ENCODE data around the gene HTRA1.

- TF ChIP-seq CTCF (IDR thresholded peaks at IDR 0.05 in 2 of 3, conservative IDR thresholded peaks at IDR 0.05 in 1 of 3; ENCODE audit: borderline replicate concordance in 1 of 3, insufficient read depth in 1 of 3, low read depth in 2 of 3, low read length in 2 of 3) (no peak), POLR2AphosphoS5 (IDR thresholded peaks at IDR 0.05; ENCODE audit: low read depth, low read length) (no peak), REST (IDR thresholded peaks at IDR 0.05; ENCODE audit: low read depth) (no peak), YY1 (IDR thresholded peaks at IDR 0.05; ENCODE audit: extremely low read depth, insufficient replicate concordance, low read depth, low read length) (no peak), EZH2phosphoT487 (IDR thresholded peaks at IDR 0.05; ENCODE audit: borderline replicate concordance) (no peak), POLR2A (IDR thresholded peaks at IDR 0.05; ENCODE audit: borderline replicate concordance, extremely low read depth, insufficient read depth, insufficient read length) (no peak), ZNF274 (IDR thresholded peaks at IDR 0.05; ENCODE audit: low read depth, low read length) (no peak)
These were observed at the start of gene HTRA1 for GRCh38 chr10:122461367-122461728.
